T-helper 2 cell treated with Interferon-gamma antibody and Interleukin-4, amounts not matched to agents 5 μg/mL and 100 μg/mL, for 36 hours (primary cell): ENCODE measurements around the gene CAT.

ENCODE experiments used
- DNase-seq: peaks from one replicate; pipeline ENCODE4 v3.0.0; 2021; ENCODE audit warnings: low spot score
- H3K27ac Mint-ChIP-seq: one replicate; pipeline ENCODE4 v1.8.0; 2021; ENCODE audit warnings: mild to moderate bottlenecking, mixed read lengths
- H3K27me3 Mint-ChIP-seq: one replicate; pipeline ENCODE4 v1.8.0; 2021; ENCODE audit warnings: low read depth, mixed read lengths
- H3K36me3 Mint-ChIP-seq: one replicate; pipeline ENCODE4 v1.8.0; 2021; ENCODE audit warnings: low read depth, mixed read lengths
- H3K4me1 Mint-ChIP-seq: one replicate; pipeline ENCODE4 v1.8.0; 2021; ENCODE audit warnings: low read depth, mixed read lengths
- H3K4me3 Mint-ChIP-seq: one replicate; pipeline ENCODE4 v1.8.0; 2022; ENCODE audit warnings: mild to moderate bottlenecking, moderate library complexity, mixed read lengths
- H3K9me3 Mint-ChIP-seq: one replicate; pipeline ENCODE4 v1.8.0; 2021; ENCODE audit warnings: mixed read lengths

CAT gene

DNA sequence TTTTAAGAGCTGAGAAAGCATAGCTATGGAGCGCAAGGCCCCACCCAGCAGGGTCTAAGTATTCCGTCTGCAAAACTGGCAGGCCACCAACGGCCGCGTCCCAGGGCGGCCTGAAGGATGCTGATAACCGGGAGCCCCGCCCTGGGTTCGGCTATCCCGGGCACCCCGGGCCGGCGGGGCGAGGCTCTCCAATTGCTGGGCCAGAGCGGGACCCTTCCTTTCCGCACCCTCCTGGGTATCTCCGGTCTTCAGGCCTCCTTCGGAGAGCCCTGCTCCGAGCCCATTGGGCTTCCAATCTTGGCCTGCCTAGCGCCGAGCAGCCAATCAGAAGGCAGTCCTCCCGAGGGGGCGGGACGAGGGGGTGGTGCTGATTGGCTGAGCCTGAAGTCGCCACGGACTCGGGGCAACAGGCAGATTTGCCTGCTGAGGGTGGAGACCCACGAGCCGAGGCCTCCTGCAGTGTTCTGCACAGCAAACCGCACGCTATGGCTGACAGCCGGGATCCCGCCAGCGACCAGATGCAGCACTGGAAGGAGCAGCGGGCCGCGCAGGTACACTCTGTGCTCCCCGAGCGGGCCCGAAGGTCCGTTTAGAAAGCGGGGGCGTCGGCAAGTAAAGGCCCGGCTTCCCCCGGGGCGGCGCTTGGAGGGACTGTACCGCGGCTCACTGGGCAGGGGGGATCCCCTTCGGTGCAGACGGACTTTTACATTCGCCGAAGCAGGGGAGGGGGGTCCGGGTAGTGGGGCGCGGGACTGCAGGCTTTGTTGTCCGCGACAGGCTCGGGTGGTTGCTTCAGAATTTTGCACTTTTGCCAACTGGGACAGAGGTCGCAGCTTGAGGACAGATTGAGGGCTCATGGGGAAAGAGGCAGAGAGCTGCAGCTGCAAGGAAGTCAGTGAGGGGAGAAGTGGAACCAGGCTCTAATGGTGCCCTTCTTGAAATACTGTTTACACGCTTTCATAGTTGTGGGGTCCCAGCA lies at the start of gene CAT:
TSS of gene CAT (plus strand) at position 406 of the 979 bp plus-strand sequence. CDS start at position 486, 80 bp downstream.
- Mint-ChIP-seq H3K9me3 (no peaks in the 10 kb centered on the region), H3K36me3 (peaks cover 5% of the 10 kb centered on the region), H3K27me3 (no peaks in the 10 kb centered on the region), H3K4me1 (peaks cover 25% of the 10 kb centered on the region), H3K4me3 (peak within 1 kb of the TSS; percentile 94), H3K27ac (peak within 1 kb of the TSS; percentile 86)
- DNase-seq = peak; percentile 98

DNA sequence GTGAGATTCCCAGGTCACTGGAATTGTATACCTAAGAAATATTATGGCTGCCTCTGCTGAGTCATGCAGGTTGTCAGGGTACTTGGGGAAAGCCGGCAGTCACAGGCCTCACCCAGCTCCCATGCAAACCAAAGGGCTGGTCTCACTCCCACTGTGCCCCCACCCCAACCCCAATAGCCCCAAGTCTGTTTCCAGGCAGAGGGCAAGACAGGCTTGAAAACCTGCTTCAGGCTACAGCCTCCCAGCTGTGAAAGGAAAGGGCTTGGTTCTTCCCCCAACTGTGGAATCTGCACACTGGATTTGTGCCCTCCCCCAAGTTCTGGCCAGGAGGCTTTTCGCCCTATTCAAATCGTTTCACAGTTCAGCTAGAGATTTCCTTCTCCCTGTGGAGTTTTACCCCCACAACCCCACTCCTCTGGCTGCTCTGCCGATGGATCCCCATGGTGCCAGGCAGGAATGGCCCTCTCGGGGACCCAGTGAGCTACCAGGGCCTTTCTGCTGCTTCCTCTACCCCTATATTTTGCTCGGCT lies 43.9 kb upstream of the CAT start:
- Mint-ChIP-seq H3K4me1 (no peaks in the 10 kb centered on the region), H3K36me3 (no peaks in the 10 kb centered on the region), H3K9me3 (peaks cover 7% of the 10 kb centered on the region), H3K27ac (no peak overlapping the region), H3K4me3 (no peak overlapping the region), H3K27me3 (peaks cover 30% of the 10 kb centered on the region)
- no peak for DNase-seq

DNA sequence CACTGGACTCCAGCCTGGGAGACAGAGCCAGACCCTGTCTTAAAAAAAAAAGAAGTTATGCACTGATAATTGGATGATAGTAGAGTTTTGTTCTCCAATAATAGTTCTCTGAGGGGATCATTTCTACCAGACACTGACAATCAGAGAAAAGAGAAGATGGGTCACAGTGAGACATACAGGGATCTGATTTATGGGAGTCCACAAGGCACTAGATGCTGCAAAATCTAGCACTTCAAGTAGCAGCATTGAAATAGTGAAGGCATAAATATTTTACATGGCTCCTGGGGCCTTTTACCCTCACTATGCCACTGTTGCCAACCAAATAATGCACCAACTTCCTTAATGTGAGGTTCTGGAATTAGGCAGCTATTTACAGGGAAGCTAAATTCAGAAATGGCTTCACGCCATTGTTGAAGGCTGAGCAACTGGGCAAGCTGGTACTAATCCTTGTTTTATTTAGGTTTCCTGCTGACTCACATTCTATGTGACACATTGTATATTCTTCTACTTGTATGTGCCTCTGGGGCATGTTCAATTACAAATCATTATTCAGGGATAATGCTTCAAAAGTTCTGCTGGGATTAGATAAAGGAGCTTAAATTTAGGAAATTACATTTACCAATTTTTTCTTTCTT lies 42.7 kb upstream of the CAT start:
- H3K27ac Mint-ChIP-seq = no peak overlapping the region
- H3K9me3 Mint-ChIP-seq = peaks cover 7% of the 10 kb centered on the region
- H3K4me3 Mint-ChIP-seq = no peak overlapping the region
- no peak for DNase-seq
- H3K27me3 Mint-ChIP-seq = peaks cover 20% of the 10 kb centered on the region
- H3K4me1 Mint-ChIP-seq = no peaks in the 10 kb centered on the region
- H3K36me3 Mint-ChIP-seq = no peaks in the 10 kb centered on the region

DNA sequence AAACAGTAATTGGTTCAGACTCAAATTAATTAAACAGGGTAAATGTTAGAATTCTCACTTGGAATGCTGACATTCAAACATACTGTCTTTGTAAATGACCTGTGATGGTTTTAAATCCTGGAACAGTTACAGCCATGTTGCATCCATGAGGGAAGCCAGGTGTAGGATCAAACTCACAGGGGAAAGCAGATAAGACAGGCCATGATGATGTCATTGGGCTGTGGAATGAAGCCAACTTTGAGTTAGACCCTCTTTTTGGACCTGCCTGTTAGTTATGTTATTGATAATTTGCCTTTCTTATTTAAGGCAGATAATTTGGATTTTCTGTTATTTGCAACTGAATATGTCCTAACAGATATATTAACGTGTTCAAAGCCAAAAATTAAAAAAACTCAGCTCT lies 41.6 kb upstream of the CAT start:
- DNase-seq = no peak
- Mint-ChIP-seq H3K36me3 (no peaks in the 10 kb centered on the region), H3K27ac (no peak overlapping the region), H3K27me3 (peaks cover 13% of the 10 kb centered on the region), H3K9me3 (peaks cover 7% of the 10 kb centered on the region), H3K4me1 (no peaks in the 10 kb centered on the region), H3K4me3 (no peak overlapping the region)

DNA sequence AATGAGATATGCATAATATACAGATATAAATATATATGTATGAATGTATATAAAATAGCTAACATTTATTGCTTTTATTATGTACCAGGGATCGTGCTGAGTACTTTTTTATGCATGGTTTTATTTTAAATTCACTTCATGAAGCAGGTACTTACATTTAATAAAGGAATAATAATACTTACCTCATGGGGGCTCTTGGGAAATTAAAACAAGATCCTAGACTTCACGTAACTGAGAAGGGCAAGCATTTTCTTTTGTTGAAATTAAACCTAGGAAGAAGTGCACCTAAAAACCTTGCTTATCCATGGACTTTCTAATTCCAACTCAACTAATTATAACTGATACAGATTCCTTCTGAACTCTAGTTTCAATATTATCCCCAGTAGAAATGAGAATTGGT lies 40.9 kb upstream of the CAT start:
- peaks cover 6% of the 10 kb centered on the region for H3K27me3 Mint-ChIP-seq
- DNase-seq = no peak
- H3K4me3 Mint-ChIP-seq = no peak overlapping the region
- no peaks in the 10 kb centered on the region for H3K36me3 Mint-ChIP-seq
- H3K27ac Mint-ChIP-seq = no peak overlapping the region
- peaks cover 4% of the 10 kb centered on the region for H3K9me3 Mint-ChIP-seq
- no peaks in the 10 kb centered on the region for H3K4me1 Mint-ChIP-seq

DNA sequence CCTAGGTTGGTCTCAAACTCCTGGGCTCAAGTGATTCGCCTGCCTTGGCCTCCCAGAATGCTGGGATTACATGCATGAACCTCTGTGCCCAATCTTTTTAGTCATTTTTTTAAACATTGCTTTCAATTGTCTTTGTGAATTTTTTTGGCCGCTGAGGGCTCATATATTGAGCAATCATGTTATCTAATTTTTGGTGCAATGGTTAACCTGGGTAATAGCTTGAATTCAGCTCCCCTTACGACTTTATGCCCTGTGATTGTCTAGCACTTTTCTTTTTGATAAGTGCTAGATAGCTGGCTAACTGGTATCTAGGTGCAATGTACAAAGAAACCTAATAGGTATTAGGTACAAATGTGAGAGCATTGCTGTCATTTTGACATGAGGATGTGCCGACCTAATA lies 35.3 kb upstream of the CAT start:
- peaks cover 31% of the 10 kb centered on the region for H3K27me3 Mint-ChIP-seq

DNA sequence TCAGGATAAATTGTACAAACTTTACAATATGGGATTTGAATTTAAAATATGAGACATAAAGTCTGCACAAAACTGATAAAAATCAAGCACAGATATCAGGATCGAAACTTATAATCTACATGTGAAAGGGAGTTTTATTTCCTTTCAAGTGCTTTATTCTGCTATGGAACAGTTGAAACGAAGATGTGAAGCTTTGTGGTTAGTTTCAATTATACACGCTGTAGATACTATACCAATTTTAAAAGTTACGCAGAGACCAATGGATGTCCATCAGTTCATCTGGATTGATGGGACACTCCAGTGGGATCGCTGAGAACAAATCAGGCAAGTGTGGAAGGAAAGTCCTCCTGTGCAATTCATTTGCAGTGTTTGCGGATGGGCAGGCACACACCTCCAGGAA lies 34.5 kb upstream of the CAT start:
- Mint-ChIP-seq H3K9me3 (no peaks in the 10 kb centered on the region), H3K4me1 (peaks cover 8% of the 10 kb centered on the region), H3K27ac (no peak overlapping the region), H3K4me3 (no peak overlapping the region), H3K36me3 (no peaks in the 10 kb centered on the region), H3K27me3 (peaks cover 31% of the 10 kb centered on the region)
- no peak for DNase-seq

More for the DNA sequence above, 35.3 kb upstream of the CAT start:
- no peak overlapping the region for H3K27ac Mint-ChIP-seq
- peaks cover 8% of the 10 kb centered on the region for H3K4me1 Mint-ChIP-seq
- DNase-seq = no peak
- no peaks in the 10 kb centered on the region for H3K9me3 Mint-ChIP-seq
- no peaks in the 10 kb centered on the region for H3K36me3 Mint-ChIP-seq
- H3K4me3 Mint-ChIP-seq = no peak overlapping the region

DNA sequence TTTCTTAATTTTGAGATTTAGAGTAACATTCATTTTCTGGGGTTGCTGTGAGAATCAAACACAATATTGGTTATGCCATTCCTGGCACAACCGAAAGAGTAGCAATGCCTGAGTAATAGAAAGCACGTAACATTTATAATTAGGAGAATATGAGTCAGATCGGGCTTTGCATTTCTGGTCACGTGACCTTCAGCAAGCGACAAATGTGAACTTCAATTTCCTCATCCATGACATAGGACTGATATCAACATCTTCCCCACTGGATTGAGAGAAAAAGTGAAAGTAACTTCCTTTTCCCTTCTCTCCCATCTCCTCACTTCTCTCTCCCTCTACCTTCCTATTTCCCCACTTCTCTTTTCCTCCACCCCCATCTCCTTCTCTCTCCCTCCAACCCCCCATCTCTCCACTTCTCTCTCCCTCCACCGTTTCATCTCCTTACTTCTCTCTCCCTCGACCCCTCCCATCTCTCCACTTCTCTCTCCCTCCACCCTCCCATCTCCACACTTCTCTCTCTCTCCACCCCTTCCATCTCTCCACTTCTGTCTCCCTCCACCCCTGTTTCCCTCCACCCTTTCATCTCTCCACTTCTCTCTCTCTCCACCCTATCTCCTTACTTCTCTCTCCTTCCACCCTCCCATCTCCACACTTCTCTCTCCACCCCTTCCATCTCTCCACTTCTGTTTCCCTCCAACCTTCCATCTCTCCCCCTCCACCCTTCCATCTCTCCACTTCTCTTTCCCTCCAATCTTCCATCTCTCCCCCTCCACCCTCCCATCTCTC lies 33.5 kb upstream of the CAT start:
- H3K4me1 Mint-ChIP-seq = peaks cover 8% of the 10 kb centered on the region
- H3K4me3 Mint-ChIP-seq = no peak overlapping the region
- DNase-seq = no peak
- H3K36me3 Mint-ChIP-seq = no peaks in the 10 kb centered on the region
- H3K9me3 Mint-ChIP-seq = no peaks in the 10 kb centered on the region
- no peak overlapping the region for H3K27ac Mint-ChIP-seq
- H3K27me3 Mint-ChIP-seq = peaks cover 31% of the 10 kb centered on the region

DNA sequence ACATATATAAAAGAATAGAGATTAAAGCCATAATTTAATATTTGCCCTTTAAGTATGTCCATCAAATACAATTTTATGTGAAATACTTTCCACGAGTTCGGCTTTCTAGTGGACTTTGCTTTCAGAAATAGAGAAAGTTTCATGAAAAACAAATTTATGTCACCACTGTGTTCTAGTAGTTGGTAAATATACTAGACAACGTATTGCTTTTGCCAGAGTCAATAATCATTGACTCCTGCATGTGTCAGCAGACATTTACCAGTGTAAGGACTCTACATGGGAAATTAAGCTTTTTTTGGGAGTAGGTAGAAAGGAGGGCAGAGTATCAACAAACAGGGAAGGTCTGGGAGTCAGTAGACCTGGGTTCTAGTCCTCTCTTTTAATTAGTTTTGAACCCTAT lies 32.3 kb upstream of the CAT start:
- DNase-seq = no peak
- Mint-ChIP-seq H3K4me3 (no peak overlapping the region), H3K9me3 (no peaks in the 10 kb centered on the region), H3K27me3 (peaks cover 31% of the 10 kb centered on the region), H3K4me1 (peaks cover 8% of the 10 kb centered on the region), H3K36me3 (no peaks in the 10 kb centered on the region), H3K27ac (no peak overlapping the region)

DNA sequence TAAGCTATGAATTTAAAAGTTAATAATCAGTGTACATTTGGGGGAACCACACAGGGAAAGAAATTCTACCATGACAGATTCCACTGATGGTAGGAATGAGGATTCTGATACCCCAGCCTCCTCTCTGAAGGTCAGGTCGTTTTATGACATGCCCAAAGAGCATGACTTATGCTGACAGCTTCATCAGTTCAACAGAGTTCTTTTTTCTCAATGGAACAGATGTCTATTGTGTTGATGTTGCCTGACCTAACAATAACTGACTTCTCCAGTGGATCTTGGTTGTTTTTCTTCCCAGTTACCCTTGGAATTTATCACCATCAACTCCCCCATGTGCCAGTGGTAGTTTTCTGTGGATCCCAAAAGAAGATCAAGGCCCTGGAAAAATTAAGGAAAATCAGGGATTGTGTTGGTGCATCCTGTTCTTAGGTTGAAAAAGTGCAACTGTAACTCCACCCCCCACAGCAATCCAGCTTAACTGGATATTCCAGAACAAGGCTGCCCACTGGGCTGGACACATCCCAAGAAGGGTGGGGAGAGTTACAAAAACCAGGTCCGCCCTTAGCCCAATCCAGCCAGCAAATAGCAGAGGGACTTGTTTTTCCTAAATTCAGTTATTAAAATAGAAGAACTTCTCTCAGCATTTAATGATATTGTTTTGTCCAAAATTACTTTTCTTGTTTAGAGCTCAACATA lies 31.5 kb upstream of the CAT start:
- Mint-ChIP-seq H3K27ac (no peak overlapping the region), H3K9me3 (no peaks in the 10 kb centered on the region), H3K27me3 (peaks cover 31% of the 10 kb centered on the region), H3K36me3 (no peaks in the 10 kb centered on the region), H3K4me1 (peaks cover 8% of the 10 kb centered on the region), H3K4me3 (no peak overlapping the region)
- DNase-seq = no peak

DNA sequence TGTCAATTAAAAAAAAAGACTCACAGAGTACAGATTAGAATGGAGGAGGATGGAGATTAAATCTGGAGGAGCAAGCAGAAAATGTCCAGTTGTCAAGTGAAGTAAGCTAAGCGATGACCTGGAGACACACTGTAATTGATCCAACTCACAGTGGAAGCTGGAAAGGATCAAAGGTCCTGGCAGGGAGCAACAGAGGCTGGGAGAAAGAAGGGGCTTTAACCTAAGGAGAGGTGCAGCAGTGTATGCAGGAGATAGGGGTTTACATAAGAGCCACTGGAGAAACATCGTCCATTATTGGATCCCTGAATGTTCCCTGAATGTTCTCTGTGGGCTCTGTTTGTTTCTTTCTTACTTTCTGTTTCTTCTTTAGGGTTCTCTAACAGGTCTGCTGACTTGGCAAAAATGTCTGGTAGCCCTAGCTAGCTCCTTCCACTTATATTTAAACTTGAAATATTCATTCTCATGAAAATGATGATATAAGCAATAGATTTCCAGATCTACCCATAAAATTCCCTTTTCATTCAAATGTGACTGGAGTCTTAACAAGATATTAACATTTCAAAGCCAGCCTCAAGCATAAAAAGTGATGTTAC lies 30.1 kb upstream of the CAT start:
- Mint-ChIP-seq H3K4me1 (peaks cover 8% of the 10 kb centered on the region), H3K9me3 (peaks cover 11% of the 10 kb centered on the region), H3K27ac (no peak overlapping the region), H3K27me3 (peaks cover 31% of the 10 kb centered on the region), H3K36me3 (no peaks in the 10 kb centered on the region), H3K4me3 (no peak overlapping the region)
- DNase-seq = no peak

DNA sequence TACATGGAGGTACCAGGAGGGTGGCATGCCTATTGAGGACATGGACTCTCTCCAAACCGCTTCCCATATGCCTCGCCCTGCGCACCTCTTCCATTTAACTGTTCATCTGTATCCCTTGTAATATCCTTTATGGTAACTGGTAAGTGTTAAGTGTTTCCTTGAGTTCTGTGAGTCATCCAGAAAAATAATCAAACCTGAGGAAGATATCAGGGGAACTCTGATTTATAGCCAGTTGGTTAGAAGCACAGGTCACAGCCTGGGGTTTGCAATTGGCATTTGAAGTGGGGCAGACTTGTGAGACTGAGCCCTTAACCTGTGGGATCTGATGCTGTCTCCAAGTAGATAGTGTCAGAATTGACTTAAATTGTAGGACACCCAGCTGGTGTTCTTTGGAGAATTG lies 27.6 kb upstream of the CAT start:
- Mint-ChIP-seq H3K9me3 (peaks cover 24% of the 10 kb centered on the region), H3K36me3 (no peaks in the 10 kb centered on the region), H3K4me1 (no peaks in the 10 kb centered on the region), H3K27me3 (peaks cover 10% of the 10 kb centered on the region), H3K4me3 (no peak overlapping the region), H3K27ac (no peak overlapping the region)
- DNase-seq = no peak

DNA sequence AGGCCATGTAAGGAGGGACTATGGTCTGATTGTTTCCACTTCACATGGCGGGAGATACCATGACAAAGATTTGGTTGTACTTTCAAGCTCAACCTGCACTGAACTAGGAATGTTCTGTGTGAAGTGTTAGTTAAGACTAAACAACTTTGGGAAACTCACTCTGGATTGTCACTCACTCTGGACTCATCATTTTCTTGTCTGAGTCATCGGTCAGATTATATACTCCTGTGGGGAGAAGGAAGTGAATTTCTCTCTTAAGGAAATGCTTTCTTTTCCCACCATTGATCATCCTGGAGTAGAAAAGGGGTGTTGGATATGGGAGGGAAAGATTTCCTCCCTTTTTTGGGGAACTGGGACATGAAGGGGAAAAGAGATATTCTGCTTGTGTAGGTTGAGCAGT lies 26.9 kb upstream of the CAT start:
- no peak for DNase-seq
- H3K4me3 Mint-ChIP-seq = no peak overlapping the region
- peaks cover 24% of the 10 kb centered on the region for H3K9me3 Mint-ChIP-seq
- H3K36me3 Mint-ChIP-seq = no peaks in the 10 kb centered on the region
- H3K27ac Mint-ChIP-seq = no peak overlapping the region
- H3K27me3 Mint-ChIP-seq = peaks cover 5% of the 10 kb centered on the region
- H3K4me1 Mint-ChIP-seq = no peaks in the 10 kb centered on the region
